Caco-2 (cell line): Measurements from ENCODE around the gene AMBP. TPM values are rescaled to one million over a fixed set of nuclear protein-coding genes. Genes with fewer than 3 reads are reported as not detected.

Source experiments
- BruUV-seq: library from RNA; stranded (reverse); fragments of 400-500 nt; replicated peaks from 2 replicates; lab custom pipeline; 2021; lab: Mats Ljungman, UMichigan
- CTCF ChIA-PET: fragments of 300-600 bp; sonication (Branson Sonifier 250); formaldehyde crosslinking; loops from one replicate; lab custom pipeline; 2022; ENCODE audit warnings: antibody characterized with exemption; lab: Charles Lee
- POLR2A ChIA-PET: fragments of 300-600 bp; sonication (Branson Sonifier 250); formaldehyde crosslinking; loops from one replicate; lab custom pipeline; 2022; ENCODE audit warnings: antibody characterized with exemption; lab: Charles Lee
- DNase-seq, 2 experiments: peaks; one replicate each; pipeline versions ENCODE4 v3.0.0 to v3.0.0-alpha.2; 2020 to 2022
- H3K27me3 ChIP-seq: replicated peaks from 2 replicates; pipeline ENCODE4 v1.6.0; 2011; ENCODE audit warnings: low read length; ENCODE audit not compliant: control insufficient read depth, insufficient read depth
- H3K36me3 ChIP-seq: 2 replicates; pipeline ENCODE4 v1.5.1; 2011; ENCODE audit warnings: low read length; ENCODE audit not compliant: control insufficient read depth, insufficient read depth
- H3K4me1 ChIP-seq: fragments of 250-450 bp; sonication (Bioruptor Pico); 2 replicates; pipeline ENCODE4 v1.5.1; 2020; ENCODE audit warnings: mild to moderate bottlenecking
- H3K4me3 ChIP-seq: 2 replicates; pipeline ENCODE4 v1.5.1; 2011; ENCODE audit warnings: low read depth, mild to moderate bottlenecking, control low read depth, low read length
- H3K9me3 ChIP-seq: fragments of 250-450 bp; sonication (Bioruptor Pico); 2 replicates; pipeline ENCODE4 v1.5.1; 2020; ENCODE audit warnings: mild to moderate bottlenecking, moderate library complexity
- H3K27ac Mint-ChIP-seq: one replicate; pipeline ENCODE4 v1.8.0; 2022; ENCODE audit warnings: mixed read lengths; ENCODE audit not compliant: unreplicated experiment
- H3K27me3 Mint-ChIP-seq: one replicate; pipeline ENCODE4 v1.8.0; 2022; ENCODE audit warnings: mixed read lengths; ENCODE audit not compliant: insufficient read depth, unreplicated experiment
- H3K36me3 Mint-ChIP-seq: one replicate; pipeline ENCODE4 v1.8.0; 2022; ENCODE audit warnings: mild to moderate bottlenecking, mixed read lengths; ENCODE audit not compliant: insufficient read depth, unreplicated experiment
- H3K4me1 Mint-ChIP-seq: one replicate; pipeline ENCODE4 v1.8.0; 2022; ENCODE audit warnings: low read depth, mixed read lengths; ENCODE audit not compliant: unreplicated experiment
- H3K4me3 Mint-ChIP-seq: one replicate; pipeline ENCODE4 v1.8.0; 2022; ENCODE audit warnings: mild to moderate bottlenecking, moderate library complexity, mixed read lengths; ENCODE audit not compliant: unreplicated experiment
- H3K9me3 Mint-ChIP-seq: one replicate; pipeline ENCODE4 v1.8.0; 2022; ENCODE audit warnings: mixed read lengths; ENCODE audit not compliant: unreplicated experiment
- intact Hi-C: fragments of 100-400 bp; cut with micrococcal nuclease; formaldehyde crosslinking; loops from one replicate; pipeline ENCODE4 v1.10.0; 2022; ENCODE audit not compliant: unreplicated experiment
- total RNA-seq: library from RNA; stranded (reverse); gene quantifications from 2 replicates; pipeline ENCODE4 v1.2.3, GENCODE V29; 2022
- TF ChIP-seq, protein P1 (sequence below), 2 experiments: fragments of 200-600 bp in 1 of 2; IDR thresholded peaks; 1 replicate in 1 of 2; 2 replicates in 1 of 2; pipeline versions ENCODE4 v1.5.1 to v1.8.0; 2011 to 2022; ENCODE audit warnings: antibody characterized with exemption in 1 of 2, control low read depth in 1 of 2, inconsistent platforms in 1 of 2, low read depth in 1 of 2, low read length in 1 of 2, mild to moderate bottlenecking in 1 of 2, moderate library complexity in 1 of 2; ENCODE audit not compliant: insufficient read depth in 1 of 2, severe bottlenecking in 1 of 2, unreplicated experiment in 1 of 2

Gene AMBP
- total RNA-seq, 1 experiment from 2014 or later, result 2.2 TPM

DNA sequence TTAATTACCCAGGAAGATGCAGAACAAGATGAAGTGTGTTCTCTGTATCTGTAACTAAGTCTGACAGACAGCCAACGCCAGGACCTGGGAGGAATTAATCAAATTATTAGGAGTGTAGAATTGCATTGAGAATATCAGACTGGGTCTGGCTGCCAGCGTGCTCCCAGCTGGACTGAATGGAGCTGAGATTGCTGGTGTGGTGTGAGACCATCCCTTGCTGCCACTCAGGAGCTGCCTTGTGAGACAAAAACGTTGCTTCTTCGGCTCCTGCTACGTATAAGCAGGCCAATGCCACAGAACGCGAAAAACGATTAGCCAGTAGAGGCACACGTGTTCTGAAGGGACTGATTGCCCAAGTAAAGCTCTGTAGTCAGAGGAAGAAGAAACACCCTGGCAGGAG, 66.8 kb downstream of the AMBP start:
- TF ChIP-seq, protein P1, sequence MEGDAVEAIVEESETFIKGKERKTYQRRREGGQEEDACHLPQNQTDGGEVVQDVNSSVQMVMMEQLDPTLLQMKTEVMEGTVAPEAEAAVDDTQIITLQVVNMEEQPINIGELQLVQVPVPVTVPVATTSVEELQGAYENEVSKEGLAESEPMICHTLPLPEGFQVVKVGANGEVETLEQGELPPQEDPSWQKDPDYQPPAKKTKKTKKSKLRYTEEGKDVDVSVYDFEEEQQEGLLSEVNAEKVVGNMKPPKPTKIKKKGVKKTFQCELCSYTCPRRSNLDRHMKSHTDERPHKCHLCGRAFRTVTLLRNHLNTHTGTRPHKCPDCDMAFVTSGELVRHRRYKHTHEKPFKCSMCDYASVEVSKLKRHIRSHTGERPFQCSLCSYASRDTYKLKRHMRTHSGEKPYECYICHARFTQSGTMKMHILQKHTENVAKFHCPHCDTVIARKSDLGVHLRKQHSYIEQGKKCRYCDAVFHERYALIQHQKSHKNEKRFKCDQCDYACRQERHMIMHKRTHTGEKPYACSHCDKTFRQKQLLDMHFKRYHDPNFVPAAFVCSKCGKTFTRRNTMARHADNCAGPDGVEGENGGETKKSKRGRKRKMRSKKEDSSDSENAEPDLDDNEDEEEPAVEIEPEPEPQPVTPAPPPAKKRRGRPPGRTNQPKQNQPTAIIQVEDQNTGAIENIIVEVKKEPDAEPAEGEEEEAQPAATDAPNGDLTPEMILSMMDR (IDR thresholded peaks at IDR 0.05; ENCODE audit: insufficient read depth in 1 of 2, low read depth in 1 of 2, low read length in 1 of 2, severe bottlenecking in 1 of 2, unreplicated experiment in 1 of 2), result no peak
- Histone ChIP-seq H3K36me3 (no peaks in the 10 kb centered on the region), H3K4me3 (no peak overlapping the region), H3K9me3 (peaks cover 15% of the 10 kb centered on the region), H3K4me1 (no peaks in the 10 kb centered on the region), H3K27me3 (no peaks in the 10 kb centered on the region)
- intact Hi-C loops, result no loop called here
- Mint-ChIP-seq H3K27ac (no peak overlapping the region), H3K4me1 (no peaks in the 10 kb centered on the region), H3K4me3 (no peak overlapping the region), H3K36me3 (no peaks in the 10 kb centered on the region), H3K9me3 (no peaks in the 10 kb centered on the region), H3K27me3 (no peaks in the 10 kb centered on the region)
- CTCF ChIA-PET, result no interaction called here
- no TSS peak for BruUV-seq
- DNase-seq, result no peak
- POLR2A ChIA-PET, result no interaction called here

Other genes starting within 250 kb of the AMBP start
- 1.2 and 1.5 TPM in 2 replicates for gene ZNF618, start 202.0 kb downstream of the AMBP start, total RNA-seq
- gene KIF12, start 21.0 kb upstream of the AMBP start, total RNA-seq, result 54.6 and 55.0 TPM in 2 replicates
- 31.1 and 41.3 TPM in 2 replicates for gene COL27A1, start 77.2 kb upstream of the AMBP start, total RNA-seq
- gene ORM1, start 244.8 kb upstream of the AMBP start, total RNA-seq, result 18.3 and 27.5 TPM in 2 replicates